Measurements from ENCODE around the gene PTPRJ. TPM values are rescaled to one million over a fixed set of nuclear protein-coding genes. Genes with fewer than 3 reads are reported as not detected.

Gene PTPRJ
- total and polyA plus RNA-seq, 7 donors, result 0.32 to 12.4 (median 4.1) TPM

GRCh38 chr11:48024635-48025071 lies 44.3 kb downstream of the PTPRJ start:
- TF ChIP-seq CTCF (IDR thresholded peaks at IDR 0.05), result no peak
- 25 to 30% (median 29%) methylated on average over 5 of the region's 5 CpGs for WGBS, 3 donors
- Histone ChIP-seq H3K9me3 (no peaks in the 10 kb centered on the region), H3K27me3 (ENCODE audit: insufficient read depth in 3 of 3, low read length in 2 of 3) (no peaks in the 10 kb centered on the region), H3K4me3 (no peak overlapping the region), H3K4me1 (peaks cover 22% of the 10 kb centered on the region), H3K36me3 (ENCODE audit: insufficient read depth in 1 of 2, low read depth in 1 of 2) (no peaks in the 10 kb centered on the region), H3K27ac (peak overlapping the region; percentile 68)
- DNase-seq (peak in 1 of 2 donors; percentile 53), ATAC-seq (peak; percentile 51 to 68 (median 64))
- intact Hi-C loops (cut with DNase I), result no loop called here

GRCh38 chr11:48025293-48025983 lies 45.1 kb downstream of the PTPRJ start:
- H3K4me3 ChIP-seq, result no peak overlapping the region
- no peak for TF ChIP-seq CTCF (IDR thresholded peaks at IDR 0.05)
- H3K4me1 ChIP-seq, result peaks cover 29% of the 10 kb centered on the region
- WGBS, 3 donors, result 72 to 85% (median 75%) methylated on average over 9 of the region's 9 CpGs
- H3K36me3 ChIP-seq (ENCODE audit: insufficient read depth in 1 of 2, low read depth in 1 of 2), result no peaks in the 10 kb centered on the region
- DNase-seq (peak in 1 of 2 donors; percentile 19), ATAC-seq (peak; percentile 57 to 73 (median 61))
- peak overlapping the region; percentile 68 for H3K27ac ChIP-seq
- no peaks in the 10 kb centered on the region for H3K9me3 ChIP-seq
- intact Hi-C loops (cut with DNase I), result no loop called here
- no peaks in the 10 kb centered on the region for H3K27me3 ChIP-seq (ENCODE audit: insufficient read depth in 3 of 3, low read length in 2 of 3)

- no peak for TF ChIP-seq CTCF (IDR thresholded peaks at IDR 0.05)
- ATAC-seq, result peak in 2 of 4 donors; percentile 12 to 40
- no peak overlapping the region for H3K27ac ChIP-seq
These were observed 45.6 kb downstream of the PTPRJ start for GRCh38 chr11:48025984-48026340.

GRCh38 chr11:48028914-48029680 lies 48.7 kb downstream of the PTPRJ start:
- H3K4me3 ChIP-seq, result no peak overlapping the region
- H3K4me1 ChIP-seq, result peaks cover 37% of the 10 kb centered on the region
- no peaks in the 10 kb centered on the region for H3K27me3 ChIP-seq (ENCODE audit: insufficient read depth in 3 of 3, low read length in 2 of 3)
- no peak overlapping the region for H3K27ac ChIP-seq
- DNase-seq (peak in 1 of 2 donors; percentile 23), ATAC-seq (no peak)
- no peak for TF ChIP-seq CTCF (IDR thresholded peaks at IDR 0.05)
- H3K9me3 ChIP-seq, result no peaks in the 10 kb centered on the region
- H3K36me3 ChIP-seq (ENCODE audit: insufficient read depth in 1 of 2, low read depth in 1 of 2), result no peaks in the 10 kb centered on the region
- intact Hi-C loops (cut with DNase I), result no loop called here
- 74 to 85% (median 82%) methylated on average over 6 of the region's 6 CpGs for WGBS, 3 donors

More at GRCh38 chr11:48025984-48026340, 45.6 kb downstream of the PTPRJ start:
- Histone ChIP-seq H3K4me3 (no peak overlapping the region), H3K36me3 (ENCODE audit: insufficient read depth in 1 of 2, low read depth in 1 of 2) (no peaks in the 10 kb centered on the region), H3K4me1 (peaks cover 32% of the 10 kb centered on the region), H3K9me3 (no peaks in the 10 kb centered on the region), H3K27me3 (ENCODE audit: insufficient read depth in 3 of 3, low read length in 2 of 3) (no peaks in the 10 kb centered on the region)
- peak in 1 of 2 donors; percentile 3 for DNase-seq
- intact Hi-C loops (cut with DNase I), result no loop called here
- WGBS, 3 donors, result 73 to 88% (median 85%) methylated on average over 3 of the region's 3 CpGs
